ENCODE data around the gene PCSK5.
"Not testable (repeated sequence)": the region's sequence is repeated elsewhere in the genome, so short reads cannot be mapped to it uniquely, and the experiment has no call there.

Gene PCSK5

DNA sequence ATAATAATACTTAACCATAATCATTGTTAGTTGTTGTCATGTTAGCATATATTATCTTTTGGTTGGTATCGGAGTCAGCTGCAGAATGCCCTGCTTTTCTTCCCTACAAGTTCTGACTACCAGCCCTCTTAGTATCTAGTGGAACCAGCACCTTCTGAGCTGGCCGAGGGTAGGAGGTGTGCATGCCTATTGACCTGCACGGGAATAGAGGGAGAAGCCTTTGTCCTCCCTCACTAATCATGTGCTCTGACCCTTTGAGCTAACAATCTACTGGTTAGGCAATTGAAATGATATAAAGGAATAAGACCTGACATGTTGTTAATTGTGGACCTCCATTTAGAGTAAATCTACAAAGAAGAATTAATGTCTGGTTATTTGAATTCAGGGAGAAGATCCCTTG is 4.1 kb downstream of the PCSK5 start:
- TF ChIP-seq CTCF (IDR thresholded peaks at IDR 0.05; ENCODE audit: control insufficient read depth, extremely low read depth, insufficient read depth), result no peak
- no peak for DNase-seq (ENCODE audit: low read depth)
- no peak overlapping the region for H3K4me3 ChIP-seq (ENCODE audit: low read depth, low read length)

- TF ChIP-seq CTCF (IDR thresholded peaks at IDR 0.05; ENCODE audit: control insufficient read depth, extremely low read depth, insufficient read depth), result no peak
Measured at GRCh38 chr9:75895112-75895511, 4.6 kb downstream of the PCSK5 start.

DNA sequence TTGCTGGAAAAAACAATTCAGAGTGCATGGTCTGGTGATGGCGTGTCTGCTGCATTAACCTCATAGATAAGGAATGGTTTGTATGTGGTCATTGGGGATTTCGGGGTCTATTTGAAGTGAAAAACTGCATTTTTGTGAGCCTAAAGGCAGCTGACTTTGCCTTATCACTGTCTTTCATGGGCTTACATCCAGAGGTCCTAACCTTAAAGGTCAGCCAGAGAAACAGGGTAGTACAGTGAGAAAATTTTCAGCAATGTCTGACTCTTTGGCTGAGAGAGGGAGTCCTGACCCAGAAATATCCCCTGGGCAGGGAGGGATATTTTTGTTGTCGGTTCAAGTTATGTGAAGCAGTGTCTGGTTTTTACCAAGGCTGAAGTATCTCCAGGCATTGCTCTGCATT is 5.7 kb downstream of the PCSK5 start:
- no peak for TF ChIP-seq CTCF (IDR thresholded peaks at IDR 0.05; ENCODE audit: control insufficient read depth, extremely low read depth, insufficient read depth)
- no peak overlapping the region for H3K4me3 ChIP-seq (ENCODE audit: low read depth, low read length)
- no peak for DNase-seq (ENCODE audit: low read depth)

More at GRCh38 chr9:75895112-75895511, 4.6 kb downstream of the PCSK5 start:
- H3K4me3 ChIP-seq (ENCODE audit: low read depth, low read length), result no peak overlapping the region
- no peak for DNase-seq (ENCODE audit: low read depth)

GRCh38 chr9:75900893-75901524 is 10.5 kb downstream of the PCSK5 start:
- DNase-seq (ENCODE audit: low read depth); H3K4me3 ChIP-seq (ENCODE audit: low read depth, low read length): not testable (repeated sequence)

GRCh38 chr9:75903785-75904360 is 13.4 kb downstream of the PCSK5 start:
- TF ChIP-seq CTCF (IDR thresholded peaks at IDR 0.05; ENCODE audit: control insufficient read depth, extremely low read depth, insufficient read depth), result no peak
- no peak overlapping the region for H3K4me3 ChIP-seq (ENCODE audit: low read depth, low read length)
- no peak for DNase-seq (ENCODE audit: low read depth)

DNA sequence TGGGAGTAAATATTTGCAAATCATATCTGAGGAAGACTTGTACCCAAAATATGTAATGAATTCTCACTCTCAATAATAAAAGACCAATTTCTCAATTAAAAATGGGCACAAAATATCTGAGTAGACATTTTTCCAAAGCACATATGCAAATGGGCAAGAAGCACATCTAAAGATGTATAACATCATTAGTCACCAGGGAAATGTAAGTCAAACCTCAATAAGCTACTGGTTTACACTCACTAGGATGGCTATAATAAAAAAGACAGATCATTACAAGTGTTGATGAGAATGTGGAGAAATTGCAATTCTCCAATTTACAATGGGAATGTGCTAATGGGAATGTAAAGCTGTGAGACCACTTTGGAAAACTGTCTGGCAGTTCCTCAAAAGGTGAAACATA is 13.9 kb downstream of the PCSK5 start:
- no peak for DNase-seq (ENCODE audit: low read depth)
- no peak for TF ChIP-seq CTCF (IDR thresholded peaks at IDR 0.05; ENCODE audit: control insufficient read depth, extremely low read depth, insufficient read depth)

DNA sequence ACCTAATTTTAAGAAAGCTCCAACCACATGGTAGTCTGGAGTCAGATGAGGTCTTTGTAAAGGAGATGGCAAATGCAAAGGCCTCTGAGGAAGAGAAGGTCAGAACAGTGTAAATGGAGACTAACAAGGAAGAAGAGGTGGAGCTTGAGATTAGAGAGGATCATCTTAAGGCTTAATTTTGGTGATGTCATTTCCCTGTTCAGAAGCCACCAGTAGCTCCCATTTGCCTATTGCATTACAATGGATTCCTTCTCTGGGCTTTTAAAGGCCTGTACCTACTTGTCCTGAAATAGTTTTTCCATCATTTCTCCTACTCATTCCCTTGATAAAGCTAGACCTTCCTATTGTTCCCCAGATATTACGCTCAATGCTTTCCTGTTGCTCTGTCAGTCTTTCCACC is 16.1 kb downstream of the PCSK5 start:
- DNase-seq (ENCODE audit: low read depth), result no peak
- no peak for TF ChIP-seq CTCF (IDR thresholded peaks at IDR 0.05; ENCODE audit: control insufficient read depth, extremely low read depth, insufficient read depth)
- no peak overlapping the region for H3K4me3 ChIP-seq (ENCODE audit: low read depth, low read length)

More for the DNA sequence above, 13.9 kb downstream of the PCSK5 start:
- no peak overlapping the region for H3K4me3 ChIP-seq (ENCODE audit: low read depth, low read length)

Data from LNCaP clone FGC (cell line).